DMS53 treated with DMSO at 0.1 percent for 48 hours (cell line): ENCODE data around the gene PTGDR2.
A peak's percentile ranks its signal among the peaks of the same experiment; 100 is the strongest.

ENCODE experiments used
- DNase-seq: peaks from one replicate; lab custom pipeline; 2025; ENCODE audit not compliant: unreplicated experiment; lab: John Stamatoyannopoulos, UW

PTGDR2 gene

GRCh38 chr11:60855726-60856633 lies at the start of gene PTGDR2:
Gene PTGDR2 (minus strand): TSS chr11:60855950. CDS start chr11:60853722, 2,228 bp downstream.
- DNase-seq = no peak

GRCh38 chr11:60905047-60905446 lies 49.3 kb upstream of the PTGDR2 start:
- no peak for DNase-seq

GRCh38 chr11:60902625-60903024 lies 46.9 kb upstream of the PTGDR2 start:
- DNase-seq = no peak

GRCh38 chr11:60900673-60901404 lies 45.1 kb upstream of the PTGDR2 start:
- DNase-seq = no peak

GRCh38 chr11:60899977-60900376 lies 44.2 kb upstream of the PTGDR2 start:
- DNase-seq = no peak

- DNase-seq = peak; percentile 55
These were observed 43.5 kb upstream of the PTGDR2 start for GRCh38 chr11:60899046-60899936.

GRCh38 chr11:60897496-60897895 lies 41.7 kb upstream of the PTGDR2 start:
- no peak for DNase-seq

- DNase-seq = no peak
These were observed 39.9 kb upstream of the PTGDR2 start for GRCh38 chr11:60895687-60896086.

- DNase-seq = no peak
These were observed 35.5 kb upstream of the PTGDR2 start for GRCh38 chr11:60891103-60891741.

GRCh38 chr11:60890696-60891095 lies 34.9 kb upstream of the PTGDR2 start:
- no peak for DNase-seq

GRCh38 chr11:60889869-60890311 lies 34.1 kb upstream of the PTGDR2 start:
- DNase-seq = no peak

- peak; percentile 92 for DNase-seq
These were observed 31.8 kb upstream of the PTGDR2 start for GRCh38 chr11:60887556-60887955.

GRCh38 chr11:60880643-60881282 lies 25.0 kb upstream of the PTGDR2 start:
- peak; percentile 99 for DNase-seq

GRCh38 chr11:60879971-60880588 lies 24.3 kb upstream of the PTGDR2 start:
- DNase-seq = no peak

GRCh38 chr11:60879104-60879503 lies 23.4 kb upstream of the PTGDR2 start:
- no peak for DNase-seq

GRCh38 chr11:60878245-60879101 lies 22.7 kb upstream of the PTGDR2 start:
- no peak for DNase-seq

GRCh38 chr11:60876168-60876485 lies 20.4 kb upstream of the PTGDR2 start:
- DNase-seq = no peak

- DNase-seq = no peak
These were observed 19.8 kb upstream of the PTGDR2 start for GRCh38 chr11:60875366-60876167.
